BE2C (cell line): ENCODE results near the gene GABBR2.

ENCODE experiments used
- DNase-seq: peaks from one replicate; pipeline ENCODE4 v3.0.0-alpha.2; 2020
- H3K27me3 ChIP-seq: fragments of 250-450 bp; sonication (Bioruptor Pico); 2 replicates; pipeline ENCODE4 v1.5.1; 2020; ENCODE audit warnings: mild to moderate bottlenecking
- H3K36me3 ChIP-seq: fragments of 250-450 bp; sonication (Bioruptor Pico); 2 replicates; pipeline ENCODE4 v1.5.1; 2020; ENCODE audit warnings: mild to moderate bottlenecking
- H3K4me1 ChIP-seq: fragments of 250-450 bp; sonication (Bioruptor Pico); 2 replicates; pipeline ENCODE4 v1.5.1; 2020
- H3K4me3 ChIP-seq: 2 replicates; pipeline ENCODE4 v1.5.1; 2011; ENCODE audit warnings: low read depth, low read length
- H3K9me3 ChIP-seq: fragments of 250-450 bp; sonication (Bioruptor Pico); 2 replicates; pipeline ENCODE4 v1.5.1; 2020
- CTCF ChIP-seq: IDR thresholded peaks from 2 replicates; pipeline ENCODE4 v1.5.1; 2012; ENCODE audit warnings: mild to moderate bottlenecking, low read depth, low read length

GABBR2 gene

GRCh38 chr9:98367371-98367900 lies 341.3 kb downstream of the GABBR2 start:
- peaks cover 3% of the 10 kb centered on the region; the same call in 1 of the 2 replicates for H3K9me3 ChIP-seq
- no peak for TF ChIP-seq CTCF
- no peaks in the 10 kb centered on the region; the same call in 1 of the 2 replicates for H3K27me3 ChIP-seq
- no peaks in the 10 kb centered on the region for H3K4me1 ChIP-seq
- H3K4me3 ChIP-seq = no peak overlapping the region
- no peak for DNase-seq
- no peaks in the 10 kb centered on the region for H3K36me3 ChIP-seq

- no peaks in the 10 kb centered on the region for H3K4me1 ChIP-seq
- H3K4me3 ChIP-seq = no peak overlapping the region
- DNase-seq = no peak
- peaks cover 5% of the 10 kb centered on the region; the same call in 1 of the 2 replicates for H3K27me3 ChIP-seq
- TF ChIP-seq CTCF = no peak
- no peaks in the 10 kb centered on the region for H3K36me3 ChIP-seq
- peaks cover 3% of the 10 kb centered on the region; the same call in 1 of the 2 replicates for H3K9me3 ChIP-seq
Measured at GRCh38 chr9:98365781-98366180, 343.0 kb downstream of the GABBR2 start.

- peak; percentile 78 for TF ChIP-seq CTCF
- peak; percentile 40 for DNase-seq
- Histone ChIP-seq H3K4me1 (no peaks in the 10 kb centered on the region), H3K4me3 (no peak overlapping the region), H3K36me3 (no peaks in the 10 kb centered on the region), H3K27me3 (peaks cover 5% of the 10 kb centered on the region; the same call in 1 of the 2 replicates), H3K9me3 (peaks cover 3% of the 10 kb centered on the region; the same call in 1 of the 2 replicates)
Measured at GRCh38 chr9:98365227-98365669, 343.5 kb downstream of the GABBR2 start.

GRCh38 chr9:98364086-98364485 lies 344.6 kb downstream of the GABBR2 start:
- DNase-seq = no peak
- no peak overlapping the region for H3K4me3 ChIP-seq
- H3K9me3 ChIP-seq = peaks cover 3% of the 10 kb centered on the region; the same call in 1 of the 2 replicates
- no peaks in the 10 kb centered on the region for H3K4me1 ChIP-seq
- no peak for TF ChIP-seq CTCF
- H3K27me3 ChIP-seq = peaks cover 5% of the 10 kb centered on the region; the same call in 1 of the 2 replicates
- H3K36me3 ChIP-seq = no peaks in the 10 kb centered on the region

GRCh38 chr9:98363644-98364043 lies 345.1 kb downstream of the GABBR2 start:
- Histone ChIP-seq H3K4me3 (no peak overlapping the region), H3K36me3 (no peaks in the 10 kb centered on the region), H3K27me3 (peaks cover 5% of the 10 kb centered on the region; the same call in 1 of the 2 replicates), H3K9me3 (peaks cover 3% of the 10 kb centered on the region; the same call in 1 of the 2 replicates), H3K4me1 (no peaks in the 10 kb centered on the region)
- no peak for DNase-seq
- no peak for TF ChIP-seq CTCF

- no peak for TF ChIP-seq CTCF
- H3K4me1 ChIP-seq = no peaks in the 10 kb centered on the region
Measured at GRCh38 chr9:98362624-98363252, 346.0 kb downstream of the GABBR2 start.

More at GRCh38 chr9:98362624-98363252, 346.0 kb downstream of the GABBR2 start:
- Histone ChIP-seq H3K4me3 (no peak overlapping the region), H3K36me3 (no peaks in the 10 kb centered on the region), H3K9me3 (peaks cover 3% of the 10 kb centered on the region; the same call in 1 of the 2 replicates), H3K27me3 (peaks cover 5% of the 10 kb centered on the region; the same call in 1 of the 2 replicates)
- no peak for DNase-seq
